Heart left ventricle (tissue), 16 donors: ENCODE results near the gene MXI1. TPM values are rescaled to one million over a fixed set of nuclear protein-coding genes. Genes with fewer than 3 reads are reported as not detected.
A peak's percentile ranks its signal among the peaks of the same experiment; 100 is the strongest.

Experiments
- ATAC-seq, 4 donors: fragments of 200-7000 bp; cut with Tn5 transposase; one replicate each; pipeline ENCODE4 v1.9.1; 2020 to 2022; ENCODE audit warnings: moderate library complexity in 4 of 4, mild to moderate bottlenecking in 3 of 4, moderate number of reproducible peaks in 1 of 4
- DNase-seq, 5 donors: peaks; one replicate each; pipeline ENCODE4 v3.0.0-alpha.2; 2020
- H3K27ac ChIP-seq, 12 donors: fragments of 200-600 bp; sonication (generic) in 4 of 12; one replicate each; pipeline versions ENCODE4 v1.5.0 to v1.8.0; 2016 to 2022; ENCODE audit warnings: mild to moderate bottlenecking in 2 of 12
- H3K27me3 ChIP-seq, 9 donors: fragments of 200-600 bp; sonication (generic) in 2 of 9; one replicate each; pipeline versions ENCODE4 v1.5.1 to v1.8.0; 2016 to 2022; ENCODE audit warnings: mild to moderate bottlenecking in 3 of 9
- H3K36me3 ChIP-seq, 9 donors: fragments of 200-600 bp; sonication (generic) in 2 of 9; one replicate each; pipeline versions ENCODE4 v1.5.0 to v1.8.0; 2018 to 2022; ENCODE audit warnings: mild to moderate bottlenecking in 2 of 9
- H3K4me1 ChIP-seq, 12 donors: fragments of 200-600 bp; sonication (generic) in 4 of 12; one replicate each; pipeline versions ENCODE4 v1.5.0 to v1.8.0; 2016 to 2022; ENCODE audit warnings: mild to moderate bottlenecking in 3 of 12
- H3K4me3 ChIP-seq, 12 donors: fragments of 200-600 bp; sonication (generic) in 4 of 12; one replicate each; pipeline versions ENCODE4 v1.5.0 to v1.8.0; 2017 to 2022; ENCODE audit warnings: mild to moderate bottlenecking in 9 of 12, moderate library complexity in 4 of 12
- H3K9me3 ChIP-seq, 12 donors: fragments of 200-600 bp; sonication (generic) in 4 of 12; one replicate each; pipeline versions ENCODE4 v1.5.0 to v1.8.0; 2016 to 2022; ENCODE audit warnings: mild to moderate bottlenecking in 1 of 12
- POLR2A ChIP-seq, 2 donors: fragments of 450-650 bp; IDR thresholded peaks; one replicate each; pipeline ENCODE4 v1.6.1; 2017; ENCODE audit warnings: antibody characterized with exemption in 2 of 2, mild to moderate bottlenecking in 2 of 2, moderate library complexity in 2 of 2
- WGBS, 4 donors: extraction: QIAGEN DNeasy Blood & Tissue Kit in 2 of 4; methylation state at CpG; one replicate each; pipeline versions ENCODE4 v1.1.5 to v1.1.7; 2013 to 2018; 5-methylcytosine and 5-hydroxymethylcytosine counted together
- intact Hi-C, 10 donors: fragments of 100-400 bp; cut with DNase I; formaldehyde crosslinking; loops; one replicate each; pipeline versions ENCODE4 v1.11.1 to v1.14.2; 2022
- polyA plus RNA-seq, 2 donors: library from polyadenylated mRNA; stranded (reverse); fragments of 200-250 nt; gene quantifications; one replicate each; pipeline ENCODE4 v1.2.3, GENCODE V29; 2013
- total RNA-seq, 9 donors: library from RNA; depleted of rRNA in 2 of 9; stranded (reverse); fragments of >200 nt in 2 of 9; fragmentation: NEBNext Ultra II Directional in 3 of 9; extraction: Animal tissue kit (Norgen Biotek cat#: 25700) in 3 of 9; gene quantifications; one replicate each; pipeline versions ENCODE4 v1.1.0 to v1.2.4, GENCODE V29; 2016 to 2023
- TF ChIP-seq, protein P1 (sequence below), 12 donors: fragments of 200-600 bp; sonication (generic) in 4 of 12; IDR thresholded peaks; one replicate each; pipeline versions ENCODE4 v1.5.0 to v1.8.0; 2018 to 2022; ENCODE audit warnings: antibody characterized with exemption in 12 of 12, mild to moderate bottlenecking in 5 of 12
- donor health status: ischemic (EF 13 %, LVEDD 7.1; RV severe dilation, severe dysfunction).
- donor health status: healthy with polysubstance abuse.
- donor health status: DM: no; HTN: yes; CAD: no.
- donor health status: DM: no; HTN: no; CAD: no.
- donor health status: ischemic (EF 25% LVEDD 6.9; RV normal size, moderate dysfunction).
- donor health status: ischemic (EF 25% LVEDD 5.7; RV mildly dilated, moderate dysfunction).
- donor health status: healthy.
- donor health status: DM: yes; HTN: yes; CAD: no.
- donor health status: ischemic (EF 35%, LVEDD 5.7; RV mildly dilated, moderate dysfunction).
- donor health status: nonischemic (EF 11% LVEDD 7.7; RV severe dilation, severe dysfunction).
- donor health status: DM: yes; HTN: yes; CAD: no.
- donor health status: PGD.
- donor health status: ischemic (EF 29% LVEDD 5.4; RV normal size, mild dysfunction).
- donor health status: nonischemic (EF 23%, LVEDD 6.1; RV moderate dilation, normal function).

MXI1 gene
- total and polyA plus RNA-seq, 11 donors: 20.3 to 83.2 (median 60.6) TPM

DNA sequence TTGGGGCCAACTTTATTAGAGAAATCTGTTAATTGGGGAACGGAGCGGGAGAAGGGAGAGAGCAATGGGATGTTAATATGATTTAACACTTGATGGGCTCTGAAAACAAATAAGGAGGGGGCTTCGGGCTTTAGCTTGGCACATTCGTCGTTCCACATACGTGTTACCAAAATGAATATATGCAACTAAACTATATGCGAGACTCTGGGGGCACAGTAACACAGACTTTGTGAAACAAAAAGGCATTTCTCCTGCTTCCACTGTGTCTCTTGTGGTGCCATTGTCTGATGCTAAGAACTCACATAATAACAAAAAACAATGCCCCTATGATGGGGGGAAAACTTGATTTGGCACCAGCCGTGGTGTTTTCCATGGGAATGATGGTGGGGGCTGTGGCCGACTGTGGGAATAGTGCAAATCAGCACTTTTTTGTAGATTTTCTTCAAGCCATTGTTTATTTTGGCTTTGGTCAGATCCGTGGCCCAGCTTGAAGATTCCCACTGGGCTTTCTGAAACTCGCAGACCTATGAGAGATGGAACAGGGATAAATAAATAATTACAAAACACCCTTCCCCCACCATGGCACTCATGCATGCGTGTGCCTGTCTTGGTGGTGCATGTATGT is 2.2 kb upstream of the MXI1 start:
- no peaks in the 10 kb centered on the region for H3K36me3 ChIP-seq
- peaks cover 0 to 11% (median 4%) of the 10 kb centered on the region in 12 donors for H3K4me1 ChIP-seq
- H3K4me3 ChIP-seq: no peak overlapping the region
- no peaks in the 10 kb centered on the region for H3K9me3 ChIP-seq
- H3K27me3 ChIP-seq: no peaks in the 10 kb centered on the region
- ATAC-seq (no peak), DNase-seq (no peak)
- intact Hi-C loops: loop anchor here (5.0 to 10.0 kb wide), 8 partner anchors 33 to 320 kb away; no protein-coding TSS in a partner anchor
- H3K27ac ChIP-seq: no peak overlapping the region
- WGBS, 4 donors: 75 to 81% (median 79%) methylated on average over 12 of the region's 12 CpGs
- no peak for TF ChIP-seq POLR2A (IDR thresholded peaks at IDR 0.05)
- TF ChIP-seq, protein P1, sequence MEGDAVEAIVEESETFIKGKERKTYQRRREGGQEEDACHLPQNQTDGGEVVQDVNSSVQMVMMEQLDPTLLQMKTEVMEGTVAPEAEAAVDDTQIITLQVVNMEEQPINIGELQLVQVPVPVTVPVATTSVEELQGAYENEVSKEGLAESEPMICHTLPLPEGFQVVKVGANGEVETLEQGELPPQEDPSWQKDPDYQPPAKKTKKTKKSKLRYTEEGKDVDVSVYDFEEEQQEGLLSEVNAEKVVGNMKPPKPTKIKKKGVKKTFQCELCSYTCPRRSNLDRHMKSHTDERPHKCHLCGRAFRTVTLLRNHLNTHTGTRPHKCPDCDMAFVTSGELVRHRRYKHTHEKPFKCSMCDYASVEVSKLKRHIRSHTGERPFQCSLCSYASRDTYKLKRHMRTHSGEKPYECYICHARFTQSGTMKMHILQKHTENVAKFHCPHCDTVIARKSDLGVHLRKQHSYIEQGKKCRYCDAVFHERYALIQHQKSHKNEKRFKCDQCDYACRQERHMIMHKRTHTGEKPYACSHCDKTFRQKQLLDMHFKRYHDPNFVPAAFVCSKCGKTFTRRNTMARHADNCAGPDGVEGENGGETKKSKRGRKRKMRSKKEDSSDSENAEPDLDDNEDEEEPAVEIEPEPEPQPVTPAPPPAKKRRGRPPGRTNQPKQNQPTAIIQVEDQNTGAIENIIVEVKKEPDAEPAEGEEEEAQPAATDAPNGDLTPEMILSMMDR (IDR thresholded peaks at IDR 0.05): no peak

DNA sequence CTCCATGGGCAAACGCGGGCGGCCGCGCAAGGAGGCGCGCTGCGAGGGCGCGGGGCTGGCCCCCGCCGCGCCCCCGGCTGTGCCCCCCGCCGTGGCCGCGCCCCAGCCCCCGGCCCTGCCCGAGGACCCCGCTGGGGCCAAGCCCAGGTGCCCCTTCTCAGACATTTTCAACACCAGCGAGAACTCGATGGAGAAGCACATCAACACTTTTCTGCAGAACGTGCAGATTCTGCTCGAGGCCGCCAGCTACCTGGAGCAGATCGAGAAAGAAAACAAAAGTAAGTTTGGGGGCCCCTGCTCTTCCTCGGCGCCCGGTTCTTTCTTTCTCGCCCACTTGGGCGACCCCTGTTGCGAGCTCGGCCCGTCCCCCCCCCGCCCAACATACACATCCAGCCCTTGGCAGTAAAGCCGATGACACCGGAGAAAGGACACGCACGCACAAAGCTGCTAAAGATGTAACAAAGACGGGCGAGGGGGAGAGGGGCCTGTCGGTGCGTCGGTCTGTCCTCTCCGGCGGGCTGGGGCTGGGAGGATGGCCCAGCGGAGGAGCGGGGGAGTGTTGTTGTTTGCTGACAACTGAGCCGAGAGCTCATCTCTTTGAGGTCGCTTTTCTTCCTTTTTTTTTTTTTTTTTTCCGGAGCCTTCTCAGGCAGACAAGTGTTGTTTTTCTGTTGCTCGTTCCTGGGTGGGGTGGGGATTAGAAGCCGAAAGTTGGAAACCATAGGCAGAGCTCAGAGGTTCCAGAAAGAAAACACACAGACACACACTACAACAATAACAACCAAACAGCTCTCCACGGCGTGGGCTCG is 604 bp downstream of the MXI1 start:
- ATAC-seq: no peak
- no peak for TF ChIP-seq POLR2A (IDR thresholded peaks at IDR 0.05)
- TF ChIP-seq, protein P1 (IDR thresholded peaks at IDR 0.05): no peak
- Histone ChIP-seq H3K4me1 (peaks cover 11 to 27% (median 18%) of the 10 kb centered on the region in 12 donors), H3K27me3 (no peaks in the 10 kb centered on the region), H3K9me3 (no peaks in the 10 kb centered on the region), H3K27ac (peak overlapping the region; percentile 94 to 99 (median 98)), H3K36me3 (no peaks in the 10 kb centered on the region), H3K4me3 (peak overlapping the region; percentile 61 to 92 (median 83))
- WGBS, 4 donors: 0 to 1% (median 1%) methylated on average over 42 to 57 of the region's 57 CpGs
- peak in 4 of 5 donors; percentile 41 to 52 (median 44) for DNase-seq
- intact Hi-C loops: loop anchor here (2.0 to 10.0 kb wide), 12 partner anchors 19 to 323 kb away; no protein-coding TSS in a partner anchor

GRCh38 chr10:110208614-110209453 is 1.4 kb downstream of the MXI1 start:
- peaks cover 11 to 36% (median 22%) of the 10 kb centered on the region in 12 donors for H3K4me1 ChIP-seq
- intact Hi-C loops: loop anchor here (1.0 to 10.0 kb wide), 14 partner anchors 17 to 324 kb away; no protein-coding TSS in a partner anchor

More at GRCh38 chr10:110208614-110209453, 1.4 kb downstream of the MXI1 start:
- H3K36me3 ChIP-seq: no peaks in the 10 kb centered on the region
- H3K4me3 ChIP-seq: peak overlapping the region; percentile 61 to 92 (median 83)
- DNase-seq (peak in 4 of 5 donors; percentile 45 to 59 (median 50)), ATAC-seq (peak; percentile 9 to 45 (median 36))
- no peaks in the 10 kb centered on the region for H3K9me3 ChIP-seq
- H3K27ac ChIP-seq: peak overlapping the region; percentile 94 to 99 (median 98)
- H3K27me3 ChIP-seq: no peaks in the 10 kb centered on the region
- peak in 1 of 2 donors; percentile 21 for TF ChIP-seq POLR2A (IDR thresholded peaks at IDR 0.05)
- TF ChIP-seq, protein P1 (IDR thresholded peaks at IDR 0.05): peak in 6 of 12 donors; percentile 10 to 35 (median 26)
- 0 to 2% (median 1%) methylated on average over 36 to 44 of the region's 44 CpGs for WGBS, 4 donors
